ENCODE measurements around the gene POLR2B.

The POLR2B gene

GRCh38 chr4:57075367-57075766 lies 96.7 kb downstream of the POLR2B start:
- H3K4me3 ChIP-seq (ENCODE audit: low read depth, low read length): no peak overlapping the region
- DNase-seq (ENCODE audit: low read depth): no peak

- no peak for DNase-seq (ENCODE audit: low read depth)
- H3K4me3 ChIP-seq (ENCODE audit: low read depth, low read length): no peak overlapping the region
These were observed 98.0 kb downstream of the POLR2B start for GRCh38 chr4:57076646-57077045.

DNA sequence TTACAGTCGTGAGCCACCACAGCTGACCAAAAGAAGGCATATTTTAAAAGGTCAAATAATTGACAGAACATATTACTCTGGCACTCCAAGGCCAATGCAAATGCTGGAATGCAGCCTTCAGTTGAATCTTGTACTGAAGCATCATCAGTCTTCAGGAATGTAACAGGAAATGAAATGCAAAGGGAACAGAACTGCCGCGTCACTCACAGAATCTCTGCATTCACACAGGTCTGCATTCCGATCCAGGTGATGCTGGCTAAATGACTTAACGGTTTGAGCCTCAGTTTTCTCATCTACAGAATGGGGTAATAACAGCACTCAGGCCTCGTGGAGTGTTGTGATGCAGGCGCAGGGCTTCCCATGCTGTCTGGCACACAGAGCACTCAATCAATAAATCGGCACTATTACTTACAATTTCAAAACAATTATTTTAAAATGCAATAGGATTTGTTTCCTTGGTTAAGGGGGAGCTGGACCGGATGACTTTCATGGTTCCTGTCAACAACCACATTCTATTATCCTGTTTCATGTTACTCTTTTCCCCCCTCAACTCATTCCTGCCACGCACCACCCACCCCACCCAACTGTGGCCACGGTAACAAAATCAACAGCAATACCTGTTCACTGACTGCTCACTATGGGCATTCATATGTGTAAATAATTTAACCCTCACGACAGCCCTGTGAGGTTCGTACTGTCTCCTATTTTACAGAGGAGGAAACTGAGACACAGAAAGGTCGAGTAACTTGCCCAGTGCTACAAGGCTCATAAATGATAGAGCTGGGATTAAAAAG lies 99.1 kb downstream of the POLR2B start:
- no peak for DNase-seq (ENCODE audit: low read depth)
- H3K4me3 ChIP-seq (ENCODE audit: low read depth, low read length): no peak overlapping the region

GRCh38 chr4:57078685-57079521 lies 100.2 kb downstream of the POLR2B start:
- no peak for DNase-seq (ENCODE audit: low read depth)
- no peak overlapping the region for H3K4me3 ChIP-seq (ENCODE audit: low read depth, low read length)
